Measurements from ENCODE around the gene MTCL1. TPM values are rescaled to one million over a fixed set of nuclear protein-coding genes. Genes with fewer than 3 reads are reported as not detected.

Gene MTCL1
- total RNA-seq, 1 experiment from 2014 or later, result 28.3 TPM

- no peaks in the 10 kb centered on the region for H3K9me3 ChIP-seq
- H3K36me3 ChIP-seq (ENCODE audit: control insufficient read depth, insufficient read depth, low read length), result no peaks in the 10 kb centered on the region; the same call in 1 of the 2 replicates
- no TSS peak for BruUV-seq (replicated peaks)
- POLR2A ChIA-PET, result no interaction called here
- H3K9me3 Mint-ChIP-seq (ENCODE audit: unreplicated experiment), result no peaks in the 10 kb centered on the region
- H3K27me3 ChIP-seq (replicated peaks; ENCODE audit: control insufficient read depth, insufficient read depth, low read length), result no peaks in the 10 kb centered on the region
- peaks cover 6% of the 10 kb centered on the region for H3K4me1 Mint-ChIP-seq (ENCODE audit: low read depth, unreplicated experiment)
- CTCF ChIA-PET, result no interaction called here
- TF ChIP-seq CTCF (IDR thresholded peaks at IDR 0.05; ENCODE audit: insufficient read depth in 1 of 2, low read depth in 1 of 2, low read length in 1 of 2, severe bottlenecking in 1 of 2, unreplicated experiment in 1 of 2), result no peak
- intact Hi-C loops (cut with micrococcal nuclease; ENCODE audit: unreplicated experiment), result no loop called here
- DNase-seq, result no peak
- H3K27ac Mint-ChIP-seq (ENCODE audit: unreplicated experiment), result no peak overlapping the region
- no peak overlapping the region for H3K4me3 ChIP-seq (ENCODE audit: low read depth, low read length)
- peaks cover 16% of the 10 kb centered on the region for H3K36me3 Mint-ChIP-seq (ENCODE audit: insufficient read depth, unreplicated experiment)
- H3K4me1 ChIP-seq, result peaks cover 6% of the 10 kb centered on the region; the same call in 1 of the 2 replicates
- H3K27me3 Mint-ChIP-seq (ENCODE audit: insufficient read depth, unreplicated experiment), result no peaks in the 10 kb centered on the region
- no peak overlapping the region for H3K4me3 Mint-ChIP-seq (ENCODE audit: unreplicated experiment)
These were observed 111.5 kb downstream of the MTCL1 start for GRCh38 chr18:8816816-8817215.

GRCh38 chr18:8818982-8819381 lies 113.6 kb downstream of the MTCL1 start:
- no peak overlapping the region for H3K27ac Mint-ChIP-seq (ENCODE audit: unreplicated experiment)
- no peak for DNase-seq
- no peak overlapping the region for H3K4me3 Mint-ChIP-seq (ENCODE audit: unreplicated experiment)
- no peaks in the 10 kb centered on the region for H3K27me3 Mint-ChIP-seq (ENCODE audit: insufficient read depth, unreplicated experiment)
- no TSS peak for BruUV-seq (replicated peaks)
- intact Hi-C loops (cut with micrococcal nuclease; ENCODE audit: unreplicated experiment), result no loop called here
- Histone ChIP-seq H3K4me1 (peaks cover 6% of the 10 kb centered on the region; the same call in 1 of the 2 replicates), H3K36me3 (ENCODE audit: control insufficient read depth, insufficient read depth, low read length) (no peaks in the 10 kb centered on the region; the same call in 1 of the 2 replicates), H3K9me3 (no peaks in the 10 kb centered on the region), H3K4me3 (ENCODE audit: low read depth, low read length) (no peak overlapping the region), H3K27me3 (replicated peaks; ENCODE audit: control insufficient read depth, insufficient read depth, low read length) (no peaks in the 10 kb centered on the region)
- CTCF ChIA-PET, result no interaction called here
- no peaks in the 10 kb centered on the region for H3K9me3 Mint-ChIP-seq (ENCODE audit: unreplicated experiment)
- peaks cover 6% of the 10 kb centered on the region for H3K4me1 Mint-ChIP-seq (ENCODE audit: low read depth, unreplicated experiment)
- H3K36me3 Mint-ChIP-seq (ENCODE audit: insufficient read depth, unreplicated experiment), result peaks cover 15% of the 10 kb centered on the region
- no peak for TF ChIP-seq CTCF (IDR thresholded peaks at IDR 0.05; ENCODE audit: insufficient read depth in 1 of 2, low read depth in 1 of 2, low read length in 1 of 2, severe bottlenecking in 1 of 2, unreplicated experiment in 1 of 2)
- POLR2A ChIA-PET, result no interaction called here

GRCh38 chr18:8820396-8821082 lies 115.2 kb downstream of the MTCL1 start:
- H3K27ac Mint-ChIP-seq (ENCODE audit: unreplicated experiment), result no peak overlapping the region
- no peaks in the 10 kb centered on the region for H3K9me3 ChIP-seq
- H3K4me3 ChIP-seq (ENCODE audit: low read depth, low read length), result no peak overlapping the region
- no TSS peak for BruUV-seq (replicated peaks)
- intact Hi-C loops (cut with micrococcal nuclease; ENCODE audit: unreplicated experiment), result no loop called here
- no peak overlapping the region for H3K4me3 Mint-ChIP-seq (ENCODE audit: unreplicated experiment)
- CTCF ChIA-PET, result interaction anchor here (0.6 kb wide), 1 partner anchor 20 kb away, joined by 3 read pairs; no protein-coding TSS in a partner anchor
- no peak for TF ChIP-seq CTCF (IDR thresholded peaks at IDR 0.05; ENCODE audit: insufficient read depth in 1 of 2, low read depth in 1 of 2, low read length in 1 of 2, severe bottlenecking in 1 of 2, unreplicated experiment in 1 of 2)
- peaks cover 6% of the 10 kb centered on the region for H3K36me3 Mint-ChIP-seq (ENCODE audit: insufficient read depth, unreplicated experiment)
- DNase-seq, result no peak
- H3K36me3 ChIP-seq (ENCODE audit: control insufficient read depth, insufficient read depth, low read length), result no peaks in the 10 kb centered on the region; the same call in 1 of the 2 replicates
- H3K27me3 Mint-ChIP-seq (ENCODE audit: insufficient read depth, unreplicated experiment), result no peaks in the 10 kb centered on the region
- H3K9me3 Mint-ChIP-seq (ENCODE audit: unreplicated experiment), result no peaks in the 10 kb centered on the region
- peaks cover 6% of the 10 kb centered on the region; the same call in 1 of the 2 replicates for H3K4me1 ChIP-seq
- POLR2A ChIA-PET, result no interaction called here
- peaks cover 6% of the 10 kb centered on the region for H3K4me1 Mint-ChIP-seq (ENCODE audit: low read depth, unreplicated experiment)
- H3K27me3 ChIP-seq (replicated peaks; ENCODE audit: control insufficient read depth, insufficient read depth, low read length), result no peaks in the 10 kb centered on the region
